Effector memory CD8-positive, alpha-beta T cell (primary cell): ENCODE measurements around the gene CDR2L.

Source experiments
- ATAC-seq: fragments of 150-1000 bp; cut with Tn5 transposase; replicated peaks from 2 replicates; pipeline ENCODE4 v1.10.0; 2021; ENCODE audit warnings: mild to moderate bottlenecking, moderate library complexity
- DNase-seq, 3 experiments: peaks; one replicate each; pipeline ENCODE4 v3.0.0; 2021
- H3K27ac Mint-ChIP-seq, 2 donors: one replicate each; pipeline ENCODE4 v1.8.0; 2022; ENCODE audit warnings: mild to moderate bottlenecking in 2 of 2, mixed read lengths in 2 of 2, moderate library complexity in 2 of 2
- H3K27me3 Mint-ChIP-seq, 2 donors: one replicate each; pipeline ENCODE4 v1.8.0; 2022; ENCODE audit warnings: mixed read lengths in 2 of 2
- H3K36me3 Mint-ChIP-seq: one replicate; pipeline ENCODE4 v1.8.0; 2022; ENCODE audit warnings: mild to moderate bottlenecking, moderate library complexity, mixed read lengths; ENCODE audit not compliant: insufficient read depth
- H3K4me1 Mint-ChIP-seq, 2 donors: one replicate each; pipeline ENCODE4 v1.8.0; 2022; ENCODE audit warnings: low read depth in 2 of 2, mixed read lengths in 2 of 2
- H3K4me3 Mint-ChIP-seq, 2 donors: one replicate each; pipeline ENCODE4 v1.8.0; 2022; ENCODE audit warnings: mild to moderate bottlenecking in 2 of 2, mixed read lengths in 2 of 2, moderate library complexity in 2 of 2
- H3K9me3 Mint-ChIP-seq, 2 donors: one replicate each; pipeline ENCODE4 v1.8.0; 2022; ENCODE audit warnings: mixed read lengths in 2 of 2

Gene CDR2L

DNA sequence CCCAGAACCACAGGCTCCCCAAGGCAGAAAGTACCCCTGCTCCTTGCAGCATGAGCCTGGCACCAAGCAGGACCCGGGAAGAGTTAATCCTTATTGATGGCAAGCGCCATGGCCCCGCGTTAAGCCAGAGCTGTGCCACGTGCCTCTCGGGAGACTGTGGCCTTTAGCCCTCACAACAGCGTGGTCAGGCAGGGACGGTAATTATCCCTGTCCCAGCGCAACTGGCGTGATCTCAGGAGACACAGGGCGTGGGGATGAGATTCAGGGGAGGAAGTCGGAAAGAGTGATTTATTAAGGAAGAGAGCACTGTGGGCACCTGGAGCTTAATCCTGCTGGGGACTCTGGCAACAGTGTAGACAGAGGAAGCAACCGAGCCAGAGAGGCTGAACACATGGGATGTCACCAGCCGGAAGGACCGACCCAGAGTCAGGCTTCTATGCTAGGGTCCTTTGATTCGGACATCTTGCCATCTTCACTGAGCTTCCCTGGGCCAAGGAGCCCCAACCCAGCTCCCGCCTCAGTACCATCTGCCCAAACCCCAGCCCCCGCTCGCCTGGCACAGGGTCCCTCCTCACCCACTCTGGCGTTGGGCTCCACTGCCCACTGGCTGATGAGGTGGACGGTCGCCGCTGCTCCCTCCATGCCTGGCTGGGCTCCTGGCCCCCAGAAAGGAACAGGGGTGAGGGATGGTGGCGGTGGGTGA lies 34.9 kb upstream of the CDR2L start:
- Mint-ChIP-seq H3K27me3 (peaks cover 0 to 28% of the 10 kb centered on the region in 2 donors), H3K36me3 (no peaks in the 10 kb centered on the region), H3K27ac (peak overlapping the region in 1 of 2 donors; percentile 63), H3K4me1 (no peaks in the 10 kb centered on the region), H3K4me3 (no peak overlapping the region), H3K9me3 (no peaks in the 10 kb centered on the region)
- ATAC-seq (no peak), DNase-seq (no peak)

DNA sequence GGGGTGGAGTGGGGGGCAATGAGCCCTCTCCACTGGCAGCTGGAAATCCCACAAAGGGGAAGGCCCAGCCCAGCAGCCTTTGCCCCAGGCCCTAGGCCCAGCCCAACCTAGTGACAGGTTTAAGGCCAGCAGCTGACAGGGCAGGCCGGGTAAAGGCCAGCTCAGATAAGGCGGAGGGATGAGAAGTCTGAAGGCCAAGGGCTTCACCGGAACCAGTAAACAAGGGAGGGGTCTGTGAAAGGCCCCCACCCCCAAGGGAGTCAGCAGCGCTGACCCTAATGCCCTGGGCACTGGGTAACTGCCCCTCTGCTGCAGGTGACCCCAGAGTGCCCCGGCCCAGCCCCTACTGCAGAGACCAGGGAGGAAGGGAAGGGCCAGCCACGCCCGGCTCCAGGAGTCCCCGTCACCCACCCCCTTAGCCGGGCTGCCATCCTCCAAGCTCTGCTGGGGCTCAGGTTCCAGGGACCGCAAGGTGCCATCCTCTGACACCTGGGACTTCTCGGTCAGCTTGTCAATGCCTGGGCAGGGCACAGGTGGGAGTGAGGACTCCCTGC lies 34.2 kb upstream of the CDR2L start:
- H3K9me3 Mint-ChIP-seq = no peaks in the 10 kb centered on the region
- H3K36me3 Mint-ChIP-seq = no peaks in the 10 kb centered on the region
- no peak overlapping the region for H3K27ac Mint-ChIP-seq
- DNase-seq = no peak
- H3K4me1 Mint-ChIP-seq = peaks cover 0 to 2% of the 10 kb centered on the region in 2 donors
- H3K4me3 Mint-ChIP-seq = no peak overlapping the region
- no peak for ATAC-seq
- peaks cover 0 to 22% of the 10 kb centered on the region in 2 donors for H3K27me3 Mint-ChIP-seq

DNA sequence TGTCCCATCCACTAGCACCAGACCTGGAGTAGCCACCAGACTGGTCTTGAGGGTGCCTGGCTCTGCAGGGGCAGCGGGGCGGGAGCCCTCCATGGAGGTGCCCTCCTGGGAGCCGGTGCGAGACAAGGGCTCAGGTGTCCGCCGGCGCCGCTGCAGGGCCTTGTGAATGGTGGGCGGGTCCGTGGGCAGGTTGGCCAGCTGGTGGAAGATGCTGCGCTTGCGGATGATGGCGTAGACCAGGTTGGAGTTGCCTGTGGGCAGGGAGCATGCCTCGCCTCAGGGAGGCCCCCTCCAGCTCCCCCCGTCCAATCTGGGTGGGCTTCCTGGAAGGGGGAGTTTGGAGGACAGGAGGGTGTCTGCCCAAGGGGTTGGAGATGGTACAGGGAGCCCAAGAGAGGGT lies 33.3 kb upstream of the CDR2L start:
- Mint-ChIP-seq H3K36me3 (no peaks in the 10 kb centered on the region), H3K27ac (no peak overlapping the region), H3K9me3 (no peaks in the 10 kb centered on the region), H3K4me3 (no peak overlapping the region), H3K27me3 (peaks cover 0 to 20% of the 10 kb centered on the region in 2 donors), H3K4me1 (peaks cover 0 to 3% of the 10 kb centered on the region in 2 donors)
- DNase-seq = no peak
- no peak for ATAC-seq

DNA sequence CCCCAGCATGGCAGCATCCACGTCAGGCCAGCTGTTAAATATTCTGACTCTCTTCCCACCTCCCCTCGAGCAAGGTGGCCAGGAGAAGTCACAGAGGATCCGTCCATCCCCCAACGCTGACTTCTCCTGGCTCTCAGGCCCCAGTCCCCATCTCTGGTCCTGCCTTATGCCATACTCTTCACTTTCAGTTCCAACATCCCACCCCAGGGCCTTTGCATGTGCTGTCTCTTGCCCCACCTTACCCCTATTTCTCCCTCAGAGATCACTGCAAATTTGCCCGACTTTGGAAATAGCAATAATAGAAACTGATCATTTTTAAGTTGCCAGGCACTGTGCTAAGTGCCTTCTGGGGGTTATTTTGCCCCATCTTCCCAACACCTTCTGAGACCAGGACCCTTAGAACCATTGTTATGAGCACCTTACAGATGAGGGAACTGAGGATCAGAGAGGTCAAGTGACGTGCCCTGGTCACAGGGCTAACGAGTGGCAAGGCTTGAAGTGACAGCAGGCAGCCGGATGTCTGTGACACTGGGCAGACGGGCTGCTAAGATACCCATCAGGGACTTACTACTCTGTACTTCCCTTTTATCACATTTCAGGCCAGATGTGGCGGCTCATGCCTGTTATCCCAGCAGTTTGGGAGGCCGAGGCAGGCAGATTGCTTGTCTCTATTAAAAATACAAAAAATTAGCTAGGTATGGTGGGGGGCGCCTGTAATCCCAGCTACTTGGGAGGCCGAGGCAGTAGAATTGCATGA lies 32.6 kb upstream of the CDR2L start:
- peaks cover 0 to 19% of the 10 kb centered on the region in 2 donors for H3K27me3 Mint-ChIP-seq
- no peak for DNase-seq
- no peak for ATAC-seq
- H3K36me3 Mint-ChIP-seq = no peaks in the 10 kb centered on the region
- peaks cover 0 to 3% of the 10 kb centered on the region in 2 donors for H3K4me1 Mint-ChIP-seq
- no peak overlapping the region for H3K4me3 Mint-ChIP-seq
- no peaks in the 10 kb centered on the region for H3K9me3 Mint-ChIP-seq
- no peak overlapping the region for H3K27ac Mint-ChIP-seq

DNA sequence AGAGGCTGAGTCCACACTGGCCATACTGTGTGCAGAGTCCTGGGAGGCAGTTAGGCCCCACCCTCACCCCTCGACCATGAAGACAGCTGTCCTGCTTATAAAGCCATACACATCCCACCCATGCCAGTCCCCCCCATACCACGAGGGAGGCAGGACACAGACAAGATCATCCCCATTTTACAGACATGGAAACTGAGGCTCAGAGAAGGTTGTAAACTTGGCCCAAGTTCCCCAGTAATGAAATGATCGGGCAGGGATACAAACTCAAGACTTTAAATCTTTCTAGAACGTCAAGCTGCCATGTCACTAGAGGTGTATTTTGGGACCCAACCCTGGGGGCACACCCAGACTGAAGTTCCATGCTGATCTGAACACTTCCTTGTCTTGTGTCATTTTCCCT lies 31.3 kb upstream of the CDR2L start:
- no peak for ATAC-seq
- peaks cover 0 to 5% of the 10 kb centered on the region in 2 donors for H3K4me1 Mint-ChIP-seq
- no peak overlapping the region for H3K27ac Mint-ChIP-seq
- peaks cover 0 to 17% of the 10 kb centered on the region in 2 donors for H3K27me3 Mint-ChIP-seq
- H3K9me3 Mint-ChIP-seq = no peaks in the 10 kb centered on the region
- H3K36me3 Mint-ChIP-seq = no peaks in the 10 kb centered on the region
- H3K4me3 Mint-ChIP-seq = no peak overlapping the region
- no peak for DNase-seq

DNA sequence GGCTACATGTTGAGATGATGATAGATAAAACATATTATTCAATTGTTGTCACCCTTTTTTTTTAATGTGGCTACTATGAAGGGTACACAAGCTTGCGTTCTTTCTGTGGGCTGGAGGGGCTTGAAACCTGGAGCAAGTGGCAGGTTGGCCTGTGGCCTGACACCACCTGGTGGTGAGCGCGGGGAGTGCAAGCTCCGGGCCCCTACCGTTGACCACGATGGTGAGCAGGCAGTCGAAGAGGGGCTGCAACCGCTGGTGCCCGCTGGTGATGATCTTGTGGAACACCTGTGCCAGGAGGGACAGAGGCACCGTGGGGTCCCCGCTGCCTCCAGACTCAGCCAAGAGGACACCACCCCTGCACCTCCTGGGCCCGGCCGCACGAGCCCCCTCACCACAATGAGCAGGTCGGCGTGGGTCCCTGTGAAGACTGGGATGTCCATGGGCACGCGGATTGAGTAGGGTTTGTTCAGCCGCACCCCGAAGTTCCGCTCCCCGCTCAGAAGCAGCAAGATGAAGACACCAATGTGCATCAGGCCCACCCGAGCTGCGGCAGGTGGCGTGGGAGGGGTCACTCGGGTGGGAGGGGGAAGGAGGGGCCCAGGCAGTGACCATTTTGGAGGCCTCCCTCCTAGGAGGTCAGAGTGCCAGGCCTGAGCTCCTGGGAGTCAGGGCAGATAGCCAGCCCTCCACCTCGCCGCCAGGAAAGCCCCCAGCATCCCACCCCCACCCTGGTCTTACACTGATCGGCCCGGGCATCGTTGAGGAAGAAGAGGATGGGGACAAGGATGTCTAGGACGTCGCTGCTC lies 29.3 kb upstream of the CDR2L start:
- Mint-ChIP-seq H3K36me3 (no peaks in the 10 kb centered on the region), H3K9me3 (no peaks in the 10 kb centered on the region), H3K27me3 (peaks cover 0 to 9% of the 10 kb centered on the region in 2 donors), H3K4me3 (no peak overlapping the region), H3K27ac (no peak overlapping the region), H3K4me1 (peaks cover 4 to 7% of the 10 kb centered on the region in 2 donors)
- peak; percentile 81 to 83 (median 82) for DNase-seq
- peak; percentile 72 for ATAC-seq

DNA sequence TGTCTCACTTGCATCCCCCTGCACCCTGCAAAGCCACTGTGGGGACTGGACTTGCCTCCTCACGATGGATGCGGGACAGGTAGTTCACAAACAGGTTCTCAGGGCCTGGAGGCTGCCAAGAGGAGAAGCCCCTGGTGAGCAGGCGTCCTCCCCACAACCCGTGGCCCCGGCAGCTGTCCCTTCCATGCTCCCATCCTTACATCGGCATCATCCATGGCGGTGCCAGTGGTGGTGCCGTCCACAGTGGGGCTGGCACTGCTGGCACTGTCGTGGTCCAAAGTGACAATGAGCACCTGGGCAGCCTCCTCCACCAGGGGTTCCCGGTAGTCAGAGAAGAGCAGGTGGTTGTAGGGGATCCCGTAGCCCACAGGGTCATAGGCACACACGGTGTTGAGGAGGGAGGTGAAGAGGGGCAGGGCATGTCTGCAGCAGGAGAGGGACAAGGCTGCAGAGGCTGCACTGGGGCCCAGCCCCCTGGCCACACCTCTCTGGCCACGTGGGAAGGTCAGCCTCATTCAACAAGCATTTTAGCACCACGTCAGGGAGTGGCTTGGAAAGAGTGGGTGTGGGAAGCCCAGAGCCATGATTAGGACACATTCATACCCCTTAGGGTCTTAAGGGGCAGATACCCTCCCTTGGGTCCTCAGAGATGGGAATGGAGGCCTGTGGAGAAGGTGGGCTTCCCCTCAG lies 27.5 kb upstream of the CDR2L start:
- H3K36me3 Mint-ChIP-seq = no peaks in the 10 kb centered on the region
- no peak for ATAC-seq
- DNase-seq = no peak
- peaks cover 0 to 9% of the 10 kb centered on the region in 2 donors for H3K27me3 Mint-ChIP-seq
- no peak overlapping the region for H3K27ac Mint-ChIP-seq
- H3K4me3 Mint-ChIP-seq = no peak overlapping the region
- H3K9me3 Mint-ChIP-seq = no peaks in the 10 kb centered on the region
- H3K4me1 Mint-ChIP-seq = peaks cover 4 to 7% of the 10 kb centered on the region in 2 donors

DNA sequence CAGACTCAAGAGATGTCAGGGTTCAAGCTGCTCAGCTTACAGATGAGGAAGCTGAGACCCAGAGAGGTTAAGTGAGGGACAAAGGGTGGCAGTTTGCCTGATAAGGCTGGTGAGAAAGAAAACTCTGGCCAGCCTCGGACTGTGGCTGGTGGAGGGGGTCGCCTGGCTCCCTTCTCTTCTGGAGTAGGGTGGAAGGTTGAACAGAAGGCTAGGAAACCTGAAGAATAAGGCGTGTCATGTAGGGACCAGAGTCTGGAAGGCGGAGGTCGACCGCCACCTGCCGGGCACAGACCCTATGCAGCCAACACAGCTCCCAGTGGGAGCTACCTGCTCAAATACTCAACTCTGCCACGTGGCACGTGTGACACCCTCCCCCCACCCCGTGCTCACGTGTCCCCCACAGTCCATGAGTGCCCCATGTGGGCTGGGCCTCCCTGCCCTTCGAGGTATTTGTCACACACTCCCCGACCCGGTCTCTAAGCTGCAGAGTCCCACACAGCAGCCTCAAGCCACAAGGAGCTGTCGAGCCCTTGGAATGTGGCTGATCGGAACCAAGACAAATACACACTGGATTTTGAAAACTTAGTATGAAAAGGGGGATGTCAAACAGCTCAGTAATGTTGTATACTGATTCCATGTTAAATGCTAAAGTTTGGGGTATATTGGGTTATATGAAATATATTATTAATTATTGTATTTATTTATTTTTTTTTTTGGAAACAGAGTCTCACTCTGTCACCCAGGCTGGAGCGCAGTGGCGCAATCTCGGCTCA lies 26.7 kb upstream of the CDR2L start:
- no peak overlapping the region for H3K27ac Mint-ChIP-seq
- peaks cover 0 to 9% of the 10 kb centered on the region in 2 donors for H3K27me3 Mint-ChIP-seq
- H3K36me3 Mint-ChIP-seq = no peaks in the 10 kb centered on the region
- no peak for DNase-seq
- no peak overlapping the region for H3K4me3 Mint-ChIP-seq
- peaks cover 4 to 7% of the 10 kb centered on the region in 2 donors for H3K4me1 Mint-ChIP-seq
- peak; percentile 54 for ATAC-seq
- no peaks in the 10 kb centered on the region for H3K9me3 Mint-ChIP-seq

DNA sequence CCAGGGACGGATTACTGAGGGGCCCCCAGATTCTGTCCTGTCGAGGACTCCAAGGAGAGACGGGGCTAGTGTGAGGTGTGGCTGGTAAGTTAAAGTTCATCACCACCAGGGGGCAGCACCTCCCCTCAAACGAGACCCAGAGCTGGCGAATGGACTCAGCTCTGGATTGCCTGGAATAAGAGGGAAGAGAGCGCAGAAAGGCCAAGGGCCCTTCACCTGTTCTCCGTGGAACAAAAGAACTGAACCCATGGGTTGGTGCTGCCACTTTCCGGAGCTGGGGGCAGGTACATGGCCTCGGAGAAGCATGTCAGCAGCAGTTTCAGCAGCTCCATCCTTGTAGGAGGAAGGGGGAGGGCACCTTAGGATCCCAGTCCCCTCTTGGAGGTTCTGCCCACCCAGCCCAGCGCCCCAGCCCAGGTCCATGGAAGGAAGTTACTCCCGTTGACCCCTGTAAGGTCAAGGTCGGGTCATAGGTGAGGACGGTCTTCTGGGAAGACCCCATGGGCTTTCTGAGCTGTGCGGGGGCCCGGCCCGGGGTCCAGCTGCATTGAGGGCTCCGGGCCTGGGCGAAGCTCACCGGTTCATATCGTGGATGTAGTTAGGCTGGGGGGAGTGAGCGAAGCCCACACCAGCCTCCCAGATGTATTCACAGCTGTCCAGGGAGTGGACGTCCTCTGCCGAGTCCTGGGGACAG lies 25.6 kb upstream of the CDR2L start:
- Mint-ChIP-seq H3K4me1 (peaks cover 4 to 7% of the 10 kb centered on the region in 2 donors), H3K27ac (no peak overlapping the region), H3K36me3 (no peaks in the 10 kb centered on the region), H3K9me3 (no peaks in the 10 kb centered on the region), H3K4me3 (no peak overlapping the region), H3K27me3 (peaks cover 0 to 9% of the 10 kb centered on the region in 2 donors)
- DNase-seq (peak; percentile 78 to 82 (median 82)), ATAC-seq (peak; percentile 83)

DNA sequence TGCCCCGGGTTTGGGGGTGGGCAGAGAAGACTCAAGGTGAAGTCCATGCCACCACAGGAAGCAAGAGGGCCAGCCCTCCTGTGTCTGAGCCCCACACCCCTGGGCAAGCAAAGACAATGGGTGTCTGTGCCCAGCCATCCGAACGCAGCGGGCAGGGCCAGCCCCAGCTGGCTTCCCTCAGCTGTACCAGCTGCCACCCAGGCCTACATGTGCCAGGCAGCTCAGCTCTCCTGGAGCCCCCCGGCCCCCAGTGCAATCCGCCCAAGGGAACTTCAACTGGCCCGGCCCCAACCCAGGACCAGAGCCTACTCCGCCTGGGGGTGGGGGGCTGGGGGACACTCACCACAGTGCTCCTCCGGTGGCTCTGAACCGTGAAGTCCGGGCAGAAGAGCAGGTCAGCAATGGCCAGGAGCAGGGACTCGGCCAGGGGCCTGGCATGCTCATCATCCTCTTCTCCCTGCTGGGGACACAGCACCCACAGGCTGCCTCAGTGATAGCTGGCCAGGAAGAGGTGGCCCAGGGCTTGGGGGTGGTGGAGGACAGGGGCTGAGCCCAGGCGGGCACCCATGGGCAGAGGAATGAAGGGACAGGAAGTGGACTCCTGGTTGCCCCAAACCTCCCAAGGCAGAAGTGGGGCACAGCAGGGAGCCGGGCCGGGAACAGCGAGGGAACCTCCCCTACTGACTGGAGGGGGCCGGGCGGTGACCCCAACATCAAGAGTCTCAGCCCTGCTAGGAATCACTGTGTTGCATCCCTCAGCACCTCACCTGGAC lies 24.6 kb upstream of the CDR2L start:
- H3K27me3 Mint-ChIP-seq = peaks cover 0 to 9% of the 10 kb centered on the region in 2 donors
- no peak for DNase-seq
- ATAC-seq = no peak
- no peak overlapping the region for H3K4me3 Mint-ChIP-seq
- peaks cover 4 to 7% of the 10 kb centered on the region in 2 donors for H3K4me1 Mint-ChIP-seq
- no peaks in the 10 kb centered on the region for H3K36me3 Mint-ChIP-seq
- no peaks in the 10 kb centered on the region for H3K9me3 Mint-ChIP-seq
- no peak overlapping the region for H3K27ac Mint-ChIP-seq

DNA sequence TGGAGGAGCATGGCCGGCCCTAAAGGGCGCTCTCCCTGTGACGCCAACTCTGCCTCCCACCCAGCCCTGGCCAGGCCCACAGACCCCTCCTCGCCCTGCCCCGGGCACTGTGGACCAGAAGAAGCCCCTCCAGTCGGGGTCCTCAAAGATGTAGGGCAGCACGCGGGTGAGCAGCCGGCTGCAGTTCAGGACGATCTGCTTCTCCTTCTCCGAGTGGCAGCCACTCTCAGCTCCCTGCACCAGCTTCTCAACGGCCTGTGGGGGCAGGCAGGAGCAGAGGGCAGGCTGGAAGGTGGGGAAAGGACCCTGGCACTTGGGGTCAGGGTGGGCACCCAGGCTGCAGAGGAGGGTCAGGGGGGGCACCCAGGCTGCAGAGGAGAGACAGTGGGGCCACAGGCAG lies 23.8 kb upstream of the CDR2L start:
- no peak overlapping the region for H3K4me3 Mint-ChIP-seq
- DNase-seq (no peak), ATAC-seq (no peak)
- no peaks in the 10 kb centered on the region for H3K9me3 Mint-ChIP-seq
- peaks cover 4% of the 10 kb centered on the region in 2 donors for H3K4me1 Mint-ChIP-seq
- H3K36me3 Mint-ChIP-seq = no peaks in the 10 kb centered on the region
- H3K27me3 Mint-ChIP-seq = peaks cover 0 to 9% of the 10 kb centered on the region in 2 donors
- no peak overlapping the region for H3K27ac Mint-ChIP-seq
